Transverse colon (tissue), 4 donors: ENCODE data around the gene UBE2F.
"Not testable (repeated sequence)": the region's sequence is repeated elsewhere in the genome, so short reads cannot be mapped to it uniquely, and the experiment has no call there.

Experiments
- POLR2AphosphoS5 ChIP-seq, 3 donors: sonication (generic); formaldehyde crosslinking; IDR thresholded peaks; one replicate each; pipeline ENCODE4 v1.6.1; 2016; ENCODE audit warnings: antibody characterized with exemption in 3 of 3
- TF ChIP-seq, protein P1 (sequence below), 5 experiments: fragments of 200-600 bp in 3 of 5; fragments of 450-650 bp in 2 of 5; sonication (generic) in 3 of 5; IDR thresholded peaks; 1 replicate in 2 of 5; 2 replicates in 3 of 5; pipeline ENCODE4 v1.5.1; 2016 to 2017; ENCODE audit warnings: antibody characterized with exemption in 5 of 5, inconsistent platforms in 3 of 5, mild to moderate bottlenecking in 2 of 5, moderate library complexity in 1 of 5

GRCh38 chr2:237965844-237966243 is 970 bp upstream of the UBE2F start:
- TF ChIP-seq, protein P1, sequence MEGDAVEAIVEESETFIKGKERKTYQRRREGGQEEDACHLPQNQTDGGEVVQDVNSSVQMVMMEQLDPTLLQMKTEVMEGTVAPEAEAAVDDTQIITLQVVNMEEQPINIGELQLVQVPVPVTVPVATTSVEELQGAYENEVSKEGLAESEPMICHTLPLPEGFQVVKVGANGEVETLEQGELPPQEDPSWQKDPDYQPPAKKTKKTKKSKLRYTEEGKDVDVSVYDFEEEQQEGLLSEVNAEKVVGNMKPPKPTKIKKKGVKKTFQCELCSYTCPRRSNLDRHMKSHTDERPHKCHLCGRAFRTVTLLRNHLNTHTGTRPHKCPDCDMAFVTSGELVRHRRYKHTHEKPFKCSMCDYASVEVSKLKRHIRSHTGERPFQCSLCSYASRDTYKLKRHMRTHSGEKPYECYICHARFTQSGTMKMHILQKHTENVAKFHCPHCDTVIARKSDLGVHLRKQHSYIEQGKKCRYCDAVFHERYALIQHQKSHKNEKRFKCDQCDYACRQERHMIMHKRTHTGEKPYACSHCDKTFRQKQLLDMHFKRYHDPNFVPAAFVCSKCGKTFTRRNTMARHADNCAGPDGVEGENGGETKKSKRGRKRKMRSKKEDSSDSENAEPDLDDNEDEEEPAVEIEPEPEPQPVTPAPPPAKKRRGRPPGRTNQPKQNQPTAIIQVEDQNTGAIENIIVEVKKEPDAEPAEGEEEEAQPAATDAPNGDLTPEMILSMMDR (IDR thresholded peaks at IDR 0.05), result not testable (repeated sequence)
- not testable (repeated sequence) for TF ChIP-seq POLR2AphosphoS5 (IDR thresholded peaks at IDR 0.05)
